Measurements from ENCODE around the gene UGT1A9. TPM values are rescaled to one million over a fixed set of nuclear protein-coding genes. Genes with fewer than 3 reads are reported as not detected.
A peak's percentile ranks its signal among the peaks of the same experiment; 100 is the strongest.

Gene UGT1A9
- total and polyA plus RNA-seq, 9 donors, result 0.36 TPM; not detected in 8

- WGBS, 3 donors, result 60 to 67% (median 61%) methylated on average over 4 of the region's 4 CpGs
- intact Hi-C loops (cut with DNase I), result no loop called here
- Histone ChIP-seq H3K4me3 (no peak overlapping the region), H3K36me3 (no peaks in the 10 kb centered on the region), H3K27ac (no peak overlapping the region), H3K4me1 (ENCODE audit: insufficient read depth) (no peaks in the 10 kb centered on the region), H3K9me3 (no peaks in the 10 kb centered on the region), H3K27me3 (no peaks in the 10 kb centered on the region)
- TF ChIP-seq CTCF (IDR thresholded peaks at IDR 0.05) (no peak), EP300 (IDR thresholded peaks at IDR 0.05) (no peak), POLR2A (IDR thresholded peaks at IDR 0.05) (no peak)
- peak in 1 of 5 donors; percentile 11 for DNase-seq
Measured at GRCh38 chr2:233811087-233811486, 139.4 kb downstream of the UGT1A9 start.

GRCh38 chr2:233811732-233812131 lies 140.0 kb downstream of the UGT1A9 start:
- 82 to 89% (median 85%) methylated on average over 8 of the region's 8 CpGs for WGBS, 3 donors

GRCh38 chr2:233813236-233814055 lies 141.7 kb downstream of the UGT1A9 start:
- 56 to 66% (median 56%) methylated on average over 3 of the region's 3 CpGs for WGBS, 3 donors
- TF ChIP-seq EP300 (IDR thresholded peaks at IDR 0.05) (no peak), CTCF (IDR thresholded peaks at IDR 0.05) (no peak), POLR2A (IDR thresholded peaks at IDR 0.05) (no peak)
- H3K36me3 ChIP-seq, result no peaks in the 10 kb centered on the region
- DNase-seq, result peak in 1 of 5 donors; percentile 2
- intact Hi-C loops (cut with DNase I), result no loop called here
- H3K9me3 ChIP-seq, result no peaks in the 10 kb centered on the region
- H3K27ac ChIP-seq, result no peak overlapping the region
- H3K4me3 ChIP-seq, result no peak overlapping the region
- H3K4me1 ChIP-seq (ENCODE audit: insufficient read depth), result no peaks in the 10 kb centered on the region
- no peaks in the 10 kb centered on the region for H3K27me3 ChIP-seq

More at GRCh38 chr2:233811732-233812131, 140.0 kb downstream of the UGT1A9 start:
- no peak overlapping the region for H3K27ac ChIP-seq
- no peaks in the 10 kb centered on the region for H3K36me3 ChIP-seq
- H3K27me3 ChIP-seq, result no peaks in the 10 kb centered on the region
- H3K9me3 ChIP-seq, result no peaks in the 10 kb centered on the region
- no peak for TF ChIP-seq EP300 (IDR thresholded peaks at IDR 0.05)
- TF ChIP-seq CTCF (IDR thresholded peaks at IDR 0.05), result no peak
- TF ChIP-seq POLR2A (IDR thresholded peaks at IDR 0.05), result no peak
- DNase-seq, result peak in 1 of 5 donors; percentile 5
- no peaks in the 10 kb centered on the region for H3K4me1 ChIP-seq (ENCODE audit: insufficient read depth)
- no peak overlapping the region for H3K4me3 ChIP-seq
- intact Hi-C loops (cut with DNase I), result no loop called here

- 57 to 66% (median 61%) methylated on average over 2 of the region's 2 CpGs for WGBS, 3 donors
- Histone ChIP-seq H3K27me3 (no peaks in the 10 kb centered on the region), H3K36me3 (no peaks in the 10 kb centered on the region), H3K4me3 (no peak overlapping the region), H3K4me1 (ENCODE audit: insufficient read depth) (no peaks in the 10 kb centered on the region), H3K27ac (no peak overlapping the region), H3K9me3 (no peaks in the 10 kb centered on the region)
- DNase-seq, result peak in 1 of 5 donors; percentile 2
- intact Hi-C loops (cut with DNase I), result no loop called here
- no peak for TF ChIP-seq POLR2A (IDR thresholded peaks at IDR 0.05)
- no peak for TF ChIP-seq CTCF (IDR thresholded peaks at IDR 0.05)
- TF ChIP-seq EP300 (IDR thresholded peaks at IDR 0.05), result no peak
Measured at GRCh38 chr2:233814056-233814835, 142.5 kb downstream of the UGT1A9 start.
